Right lobe of liver (tissue), 4 donors: Measurements from ENCODE around the gene COL5A3.
A peak's percentile ranks its signal among the peaks of the same experiment; 100 is the strongest.

Source experiments
- POLR2A ChIP-seq: fragments of 450-650 bp; IDR thresholded peaks from one replicate; pipeline ENCODE4 v1.6.1; 2017; ENCODE audit warnings: antibody characterized with exemption, mild to moderate bottlenecking
- TF ChIP-seq, protein P1 (sequence below), 4 donors: fragments of 200-600 bp in 3 of 4; fragments of 450-650 bp in 1 of 4; IDR thresholded peaks; one replicate each; pipeline versions ENCODE4 v1.5.1 to v1.8.0; 2016 to 2022; ENCODE audit warnings: antibody characterized with exemption in 4 of 4, mild to moderate bottlenecking in 2 of 4
- donor health status: DM: no; HTN: no; CAD: no.
- donor health status: DM: no; HTN: no; CAD: no.
- donor health status: DM: no; HTN: yes; CAD: no.

DNA sequence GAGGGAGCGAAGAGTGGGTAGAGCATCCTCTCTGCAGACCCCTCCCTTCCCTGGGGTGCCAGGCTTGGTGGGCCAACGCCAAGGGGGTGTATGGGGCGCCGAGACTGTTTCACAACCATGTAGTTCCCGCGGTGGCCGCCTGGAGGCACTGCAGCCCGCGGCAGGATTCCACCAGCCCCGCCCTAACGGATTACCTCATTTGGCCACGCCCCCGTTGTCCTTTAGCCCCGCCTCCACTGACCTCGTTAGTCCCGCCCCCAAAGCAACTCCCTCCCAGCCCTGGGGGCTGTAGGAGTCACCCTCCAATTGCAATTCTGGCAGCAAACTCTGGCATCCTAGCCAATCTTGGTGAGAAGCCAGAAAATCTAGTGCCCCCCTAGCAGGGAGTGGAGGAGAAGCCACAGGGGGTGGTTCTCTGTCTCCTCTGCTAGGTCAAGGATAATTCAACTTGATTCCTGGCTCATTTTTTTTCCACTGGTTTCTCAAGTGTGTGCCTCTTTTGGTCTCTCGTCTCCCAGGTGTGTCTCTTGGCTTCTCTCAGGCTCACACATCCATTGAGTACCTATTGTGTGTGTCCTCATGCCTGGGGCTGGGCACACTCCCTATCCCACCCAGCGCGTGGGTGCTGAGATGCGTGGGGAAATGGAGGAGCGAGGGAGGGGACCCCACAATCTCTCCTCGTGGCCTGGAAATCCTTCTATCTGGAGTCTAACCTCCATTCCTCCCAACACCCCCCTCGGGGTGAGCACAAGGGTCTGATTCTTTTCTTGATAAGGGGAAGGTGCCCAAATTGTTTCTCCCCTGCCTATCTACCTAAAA is 76.0 kb downstream of the COL5A3 start:
- no peak for TF ChIP-seq POLR2A
- TF ChIP-seq, protein P1, sequence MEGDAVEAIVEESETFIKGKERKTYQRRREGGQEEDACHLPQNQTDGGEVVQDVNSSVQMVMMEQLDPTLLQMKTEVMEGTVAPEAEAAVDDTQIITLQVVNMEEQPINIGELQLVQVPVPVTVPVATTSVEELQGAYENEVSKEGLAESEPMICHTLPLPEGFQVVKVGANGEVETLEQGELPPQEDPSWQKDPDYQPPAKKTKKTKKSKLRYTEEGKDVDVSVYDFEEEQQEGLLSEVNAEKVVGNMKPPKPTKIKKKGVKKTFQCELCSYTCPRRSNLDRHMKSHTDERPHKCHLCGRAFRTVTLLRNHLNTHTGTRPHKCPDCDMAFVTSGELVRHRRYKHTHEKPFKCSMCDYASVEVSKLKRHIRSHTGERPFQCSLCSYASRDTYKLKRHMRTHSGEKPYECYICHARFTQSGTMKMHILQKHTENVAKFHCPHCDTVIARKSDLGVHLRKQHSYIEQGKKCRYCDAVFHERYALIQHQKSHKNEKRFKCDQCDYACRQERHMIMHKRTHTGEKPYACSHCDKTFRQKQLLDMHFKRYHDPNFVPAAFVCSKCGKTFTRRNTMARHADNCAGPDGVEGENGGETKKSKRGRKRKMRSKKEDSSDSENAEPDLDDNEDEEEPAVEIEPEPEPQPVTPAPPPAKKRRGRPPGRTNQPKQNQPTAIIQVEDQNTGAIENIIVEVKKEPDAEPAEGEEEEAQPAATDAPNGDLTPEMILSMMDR (IDR thresholded peaks at IDR 0.05) = peak; percentile 91 to 98 (median 92)
